ENCODE data around the gene HNRNPUL2. TPM values are rescaled to one million over a fixed set of nuclear protein-coding genes. Genes with fewer than 3 reads are reported as not detected.

The HNRNPUL2 gene
- total RNA-seq, 1 experiment from 2014 or later, result 62.9 TPM

GRCh38 chr11:62726156-62726914, 922 bp downstream of the HNRNPUL2 start:
- H3K4me1 Mint-ChIP-seq (ENCODE audit: low read depth, unreplicated experiment), result peaks cover 34% of the 10 kb centered on the region
- Histone ChIP-seq H3K36me3 (ENCODE audit: control insufficient read depth, insufficient read depth, low read length) (peaks cover 1% of the 10 kb centered on the region; the same call in 1 of the 2 replicates), H3K27me3 (replicated peaks; ENCODE audit: control insufficient read depth, insufficient read depth, low read length) (no peaks in the 10 kb centered on the region), H3K4me3 (ENCODE audit: low read depth, low read length) (peak overlapping the region; percentile 94), H3K4me1 (peaks cover 29% of the 10 kb centered on the region), H3K9me3 (no peaks in the 10 kb centered on the region)
- TF ChIP-seq CTCF (IDR thresholded peaks at IDR 0.05; ENCODE audit: insufficient read depth in 1 of 2, low read depth in 1 of 2, low read length in 1 of 2, severe bottlenecking in 1 of 2, unreplicated experiment in 1 of 2), result no peak
- peak overlapping the region; percentile 99 for H3K4me3 Mint-ChIP-seq (ENCODE audit: unreplicated experiment)
- no peaks in the 10 kb centered on the region for H3K27me3 Mint-ChIP-seq (ENCODE audit: insufficient read depth, unreplicated experiment)
- CTCF ChIA-PET, result interaction anchor here (1.1 to 4.0 kb wide), 3 partner anchors 27 to 166 kb away, joined by 3 to 21 read pairs (median 4); partner anchors contain the start of gene ZBTB3
- H3K36me3 Mint-ChIP-seq (ENCODE audit: insufficient read depth, unreplicated experiment), result peaks cover 88% of the 10 kb centered on the region
- peak overlapping the region; percentile 98 for H3K27ac Mint-ChIP-seq (ENCODE audit: unreplicated experiment)
- intact Hi-C loops (cut with micrococcal nuclease; ENCODE audit: unreplicated experiment), result loop anchor here (2.0 to 10.0 kb wide), 2 partner anchors 14 to 128 kb away; no protein-coding TSS in a partner anchor
- no TSS peak for BruUV-seq (replicated peaks)
- H3K9me3 Mint-ChIP-seq (ENCODE audit: unreplicated experiment), result no peaks in the 10 kb centered on the region
- no peak for DNase-seq
- POLR2A ChIA-PET, result interaction anchor here (0.6 to 4.8 kb wide), 14 partner anchors 13 to 155 kb away, joined by 3 to 71 read pairs (median 11); partner anchors contain the start of genes BSCL2, C11orf98, CSKMT and EEF1G

- peaks cover 4% of the 10 kb centered on the region for H3K36me3 ChIP-seq (ENCODE audit: control insufficient read depth, insufficient read depth, low read length)
- Mint-ChIP-seq H3K27ac (ENCODE audit: unreplicated experiment) (peak overlapping the region; percentile 98), H3K4me1 (ENCODE audit: low read depth, unreplicated experiment) (peaks cover 34% of the 10 kb centered on the region), H3K36me3 (ENCODE audit: insufficient read depth, unreplicated experiment) (peaks cover 91% of the 10 kb centered on the region), H3K9me3 (ENCODE audit: unreplicated experiment) (no peaks in the 10 kb centered on the region), H3K27me3 (ENCODE audit: insufficient read depth, unreplicated experiment) (no peaks in the 10 kb centered on the region), H3K4me3 (ENCODE audit: unreplicated experiment) (peak overlapping the region; percentile 99)
- H3K27me3 ChIP-seq (replicated peaks; ENCODE audit: control insufficient read depth, insufficient read depth, low read length), result no peaks in the 10 kb centered on the region
- POLR2A ChIA-PET, result interaction anchor here (0.8 to 4.8 kb wide), 3 partner anchors 20 to 131 kb away, joined by 4 to 71 read pairs (median 18); partner anchors contain the start of gene ZBTB3
- DNase-seq, result peak in 1 of 2 experiments; percentile 41
- H3K9me3 ChIP-seq, result no peaks in the 10 kb centered on the region
- no peak for TF ChIP-seq CTCF (IDR thresholded peaks at IDR 0.05; ENCODE audit: insufficient read depth in 1 of 2, low read depth in 1 of 2, low read length in 1 of 2, severe bottlenecking in 1 of 2, unreplicated experiment in 1 of 2)
- intact Hi-C loops (cut with micrococcal nuclease; ENCODE audit: unreplicated experiment), result loop anchor here (2.0 to 10.0 kb wide), 2 partner anchors 13 to 129 kb away; no protein-coding TSS in a partner anchor
- CTCF ChIA-PET, result interaction anchor here (1.1 to 4.0 kb wide), 2 partner anchors 28 to 61 kb away, joined by 3 to 21 read pairs; partner anchors contain the start of gene ZBTB3
- peak overlapping the region; percentile 94 for H3K4me3 ChIP-seq (ENCODE audit: low read depth, low read length)
- H3K4me1 ChIP-seq, result peaks cover 29% of the 10 kb centered on the region
- BruUV-seq (replicated peaks), result TSS peak; percentile 18
These were observed 1.6 kb downstream of the HNRNPUL2 start for GRCh38 chr11:62725646-62726045.

- CTCF ChIA-PET, result no interaction called here
- Mint-ChIP-seq H3K4me1 (ENCODE audit: low read depth, unreplicated experiment) (peaks cover 30% of the 10 kb centered on the region), H3K27me3 (ENCODE audit: insufficient read depth, unreplicated experiment) (no peaks in the 10 kb centered on the region), H3K4me3 (ENCODE audit: unreplicated experiment) (peak overlapping the region; percentile 99), H3K36me3 (ENCODE audit: insufficient read depth, unreplicated experiment) (peaks cover 100% of the 10 kb centered on the region), H3K27ac (ENCODE audit: unreplicated experiment) (no peak overlapping the region), H3K9me3 (ENCODE audit: unreplicated experiment) (no peaks in the 10 kb centered on the region)
- intact Hi-C loops (cut with micrococcal nuclease; ENCODE audit: unreplicated experiment), result loop anchor here (10.0 kb wide), 1 partner anchor 131 kb away; no protein-coding TSS in a partner anchor
- Histone ChIP-seq H3K4me3 (ENCODE audit: low read depth, low read length) (no peak overlapping the region), H3K36me3 (ENCODE audit: control insufficient read depth, insufficient read depth, low read length) (peaks cover 10% of the 10 kb centered on the region), H3K27me3 (replicated peaks; ENCODE audit: control insufficient read depth, insufficient read depth, low read length) (no peaks in the 10 kb centered on the region), H3K9me3 (no peaks in the 10 kb centered on the region), H3K4me1 (peaks cover 23% of the 10 kb centered on the region)
- POLR2A ChIA-PET, result no interaction called here
- no peak for DNase-seq
- TF ChIP-seq CTCF (IDR thresholded peaks at IDR 0.05; ENCODE audit: insufficient read depth in 1 of 2, low read depth in 1 of 2, low read length in 1 of 2, severe bottlenecking in 1 of 2, unreplicated experiment in 1 of 2), result no peak
- no TSS peak for BruUV-seq (replicated peaks)
These were observed 3.1 kb downstream of the HNRNPUL2 start for GRCh38 chr11:62724171-62724570.
